GM18907 (cell line): ENCODE data around the gene MYO5A.
"Not testable (repeated sequence)": the region's sequence is repeated elsewhere in the genome, so short reads cannot be mapped to it uniquely, and the experiment has no call there.

Source experiments
- ATAC-seq: cut with Tn5 transposase; IDR thresholded peaks from one replicate; pipeline ENCODE4 v1.9.1; 2021; ENCODE audit warnings: mild to moderate bottlenecking, moderate library complexity; ENCODE audit not compliant: unreplicated experiment

Gene MYO5A

DNA sequence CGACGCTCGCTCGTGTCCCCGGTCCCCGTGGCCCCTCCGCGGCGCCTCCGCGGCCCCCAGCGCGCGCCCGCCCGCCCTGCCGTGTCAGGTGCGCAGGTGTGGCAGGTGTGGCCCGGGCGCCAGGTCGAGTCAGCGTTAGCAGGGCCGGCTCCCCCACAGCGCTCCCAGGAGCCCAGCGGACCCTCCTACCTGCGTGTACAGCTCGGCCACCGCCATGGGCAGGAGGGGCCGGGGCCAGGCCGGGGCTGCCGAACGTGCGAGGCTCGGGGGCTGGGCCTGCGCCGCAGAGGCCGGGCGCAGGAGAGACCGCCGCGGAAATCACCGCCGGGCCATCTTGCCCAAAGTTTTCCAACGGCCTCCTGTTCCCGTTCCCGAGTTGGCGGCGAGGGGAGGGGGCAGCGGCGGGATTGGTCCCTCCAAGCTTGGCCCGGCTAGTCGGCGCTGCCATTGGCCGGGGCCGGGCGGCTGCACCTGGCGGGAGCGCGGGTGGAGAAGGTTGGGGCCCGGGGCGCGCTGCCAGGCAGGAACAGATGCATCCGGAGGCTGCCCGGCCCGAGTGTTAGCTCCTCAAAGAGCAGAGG, 233.2 kb downstream of the MYO5A start, which contains the start of gene MYO5C:
Gene MYO5C, minus strand, starts transcription at position 384 of the 581 bp plus-strand sequence. Its CDS starts 168 bp downstream, at position 216.
- no peak for ATAC-seq

DNA sequence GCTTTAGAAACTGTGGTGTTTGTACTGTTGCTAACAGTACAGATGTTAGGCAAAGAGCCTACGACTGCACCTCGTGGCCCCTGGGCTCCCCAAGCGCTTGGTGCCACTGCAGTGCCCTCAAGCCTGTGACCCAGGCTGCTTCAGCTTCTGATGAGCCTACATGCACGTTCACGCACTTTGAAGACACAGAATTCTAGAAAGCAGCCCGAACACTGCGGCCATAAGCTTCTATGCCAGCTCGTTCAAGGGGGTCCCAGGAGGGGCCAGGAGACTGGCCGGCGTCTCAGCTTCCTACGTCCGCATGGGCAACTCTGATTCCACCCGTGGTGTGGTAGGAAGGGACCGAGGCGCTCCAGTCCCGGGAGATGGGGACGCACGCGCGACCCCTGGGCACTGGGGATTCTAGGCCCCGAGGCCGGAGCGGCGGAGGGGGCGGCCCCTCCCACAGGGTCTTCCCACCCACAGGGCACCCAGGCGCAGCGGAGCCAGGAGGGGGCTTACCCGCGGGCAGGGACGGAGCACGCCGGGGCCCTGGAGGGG, 233.7 kb downstream of the MYO5A start:
- no peak for ATAC-seq

DNA sequence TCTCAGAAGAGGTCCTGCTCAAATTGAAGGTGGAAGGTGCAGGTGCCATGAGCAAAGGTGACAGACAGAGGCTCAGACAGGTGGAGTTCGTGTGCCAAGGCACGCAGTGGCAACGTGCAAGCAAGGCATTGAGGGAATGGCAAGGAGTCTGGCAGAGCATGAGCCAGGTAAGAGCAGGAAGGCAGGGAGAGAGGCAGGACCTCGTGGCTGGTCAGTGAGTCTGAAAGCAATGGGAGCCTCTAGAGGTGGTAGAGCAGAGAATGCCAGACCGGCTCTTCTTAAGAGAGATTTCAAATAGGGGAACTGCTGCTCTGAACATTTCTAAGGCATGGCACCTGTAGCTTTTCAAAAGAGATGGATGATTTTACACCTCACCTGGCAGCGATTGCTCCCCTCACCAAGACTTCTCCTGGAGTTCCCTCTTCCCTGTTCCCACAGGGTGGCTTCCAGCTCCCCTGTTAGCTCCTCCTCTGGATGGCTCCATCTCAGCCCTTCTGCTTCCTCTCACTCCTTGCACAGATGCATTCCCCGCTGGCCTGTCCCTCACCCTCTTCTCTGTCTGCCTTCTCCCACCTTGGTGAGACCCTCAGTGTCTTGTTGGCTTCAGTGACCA, 235.8 kb downstream of the MYO5A start:
- ATAC-seq: no peak

DNA sequence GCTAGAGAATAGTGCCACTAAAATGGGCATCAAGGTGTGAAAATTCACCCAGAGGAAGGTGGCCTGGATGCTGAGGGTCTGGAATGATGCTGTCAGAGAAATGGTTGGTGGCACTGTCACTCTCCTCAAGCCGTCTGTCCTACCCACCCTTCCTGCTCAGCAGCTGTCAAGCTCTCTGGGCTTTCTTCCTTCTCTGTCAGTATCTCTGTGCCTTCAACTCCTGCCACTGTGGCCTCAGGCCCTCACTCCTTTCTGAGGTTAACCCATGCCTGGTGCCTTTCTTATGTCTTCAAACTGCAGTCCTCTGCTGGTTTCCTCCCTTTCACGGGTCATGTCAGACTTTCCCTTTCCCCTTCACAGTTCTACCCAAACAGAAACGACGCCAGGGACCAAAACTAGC, 237.5 kb downstream of the MYO5A start:
- peak; percentile 53 for ATAC-seq

DNA sequence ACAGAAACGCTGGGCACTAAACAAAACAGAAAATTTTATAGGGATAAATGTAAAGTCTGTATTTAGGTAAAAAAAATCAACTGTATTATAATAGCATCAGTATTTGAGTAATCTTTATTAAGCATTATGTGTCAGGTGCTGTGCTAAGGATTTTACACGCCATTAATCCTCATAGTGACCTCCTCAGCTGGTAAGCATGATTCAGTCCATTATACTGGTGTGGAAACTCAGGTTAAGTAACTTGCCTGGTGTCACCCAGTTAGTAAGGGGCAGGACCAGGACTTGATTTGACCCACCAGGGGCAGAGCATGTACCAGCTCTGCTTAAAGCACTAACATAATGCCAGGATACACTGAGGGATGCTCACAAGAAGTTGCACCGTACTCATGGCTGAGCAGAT, 237.9 kb downstream of the MYO5A start:
- peak; percentile 7 for ATAC-seq

DNA sequence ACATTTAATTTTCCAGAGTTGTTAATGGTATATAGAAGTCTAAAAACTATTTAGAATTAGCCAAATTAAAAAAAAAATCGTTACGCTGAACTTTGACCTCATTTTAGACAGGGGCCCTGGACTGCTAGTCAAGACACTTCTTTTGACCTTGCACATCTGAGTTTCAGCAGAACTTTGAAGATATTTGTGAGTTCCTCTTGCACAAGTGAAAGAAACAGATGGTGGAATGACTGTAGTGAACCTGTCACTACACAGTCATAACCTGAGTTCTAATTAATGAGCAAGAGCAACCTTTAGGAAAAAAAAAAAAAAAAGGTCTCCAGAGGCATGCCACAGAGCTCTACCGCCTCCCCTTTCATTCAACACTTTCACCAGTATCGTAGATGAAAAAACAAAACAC, 238.4 kb downstream of the MYO5A start:
- ATAC-seq: peak; percentile 33

DNA sequence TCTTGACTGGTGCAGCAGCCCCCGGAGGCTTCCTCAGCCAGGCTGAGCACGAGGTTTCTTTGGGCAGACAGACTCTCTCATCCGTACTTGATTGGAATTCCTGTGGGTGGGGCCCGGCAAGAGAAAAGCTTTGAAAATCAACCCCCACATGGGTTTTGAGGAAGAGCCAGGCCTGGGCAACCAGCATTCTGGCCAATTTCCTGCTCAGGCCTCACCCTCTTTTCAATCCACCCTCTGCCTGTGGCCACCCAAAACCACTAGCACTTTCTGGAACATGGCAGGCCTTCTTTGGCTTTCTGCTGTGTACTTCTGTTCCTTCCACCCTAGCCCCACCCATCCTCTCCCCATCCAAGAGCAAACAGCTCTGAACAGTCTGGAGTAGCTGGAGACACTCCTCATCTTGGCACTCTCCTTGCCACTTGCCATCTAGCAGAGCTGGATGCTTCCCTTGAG, 239.0 kb downstream of the MYO5A start:
- ATAC-seq: no peak

DNA sequence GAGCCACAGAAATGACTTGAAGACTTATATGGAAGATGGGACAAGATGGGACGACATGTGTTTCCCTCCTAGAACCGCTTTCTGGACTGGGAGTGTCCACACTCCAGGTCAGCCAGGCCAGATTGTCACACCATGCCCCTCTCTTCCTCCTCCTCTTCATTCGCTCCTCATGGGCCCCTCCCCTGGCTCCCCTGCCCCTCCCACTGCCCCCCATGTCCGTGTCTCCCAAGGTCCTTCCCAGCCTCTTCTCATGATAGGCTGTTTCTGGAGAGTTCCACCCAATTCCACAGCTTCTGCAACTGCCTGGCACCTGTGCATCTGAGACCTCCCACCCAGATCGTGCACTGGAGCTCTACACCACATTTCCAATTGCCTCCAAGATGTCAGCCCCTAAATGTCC, 239.7 kb downstream of the MYO5A start:
- ATAC-seq: no peak

DNA sequence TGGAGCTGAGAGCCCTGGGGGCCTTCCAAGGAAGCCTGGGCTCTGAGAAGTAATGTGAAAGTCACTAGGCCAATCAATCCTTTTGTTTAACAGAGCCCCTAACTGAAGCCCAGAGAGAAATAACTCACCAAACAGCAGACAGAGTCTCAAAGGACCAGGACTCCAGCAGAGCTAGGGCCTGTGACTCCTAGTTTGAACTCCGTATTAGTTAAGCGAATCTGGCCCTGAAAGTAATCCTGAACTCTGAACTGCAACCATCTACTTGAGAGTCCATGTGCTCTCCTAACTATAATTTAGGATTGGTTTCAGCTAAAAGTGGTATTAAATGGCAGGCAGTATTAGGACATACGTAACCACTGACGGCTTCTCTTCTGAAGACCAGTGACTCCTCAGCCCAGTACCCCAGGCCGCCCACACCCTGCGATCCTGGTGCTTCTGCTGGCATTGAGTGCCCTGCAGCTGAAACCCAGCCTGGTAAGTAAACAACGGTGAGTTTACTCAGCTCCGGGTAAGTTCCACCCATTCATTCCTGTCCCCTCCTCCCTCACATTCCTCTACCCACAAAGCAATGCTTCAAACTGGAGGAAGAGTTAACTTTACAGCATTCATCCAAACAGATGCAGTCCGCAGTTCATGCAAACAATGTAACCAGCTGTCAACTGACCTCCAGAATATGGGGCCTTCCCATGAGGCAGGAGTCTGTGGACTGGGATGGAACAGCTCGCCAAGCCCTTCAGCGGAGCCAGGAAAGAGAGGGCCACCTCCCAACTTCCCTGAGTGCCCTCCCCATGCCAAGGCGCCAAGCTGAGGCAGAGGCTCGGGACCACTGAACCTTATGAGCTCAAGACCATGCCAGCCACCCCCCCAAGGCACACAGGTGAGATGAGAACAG, 240.4 kb downstream of the MYO5A start:
- ATAC-seq: no peak

DNA sequence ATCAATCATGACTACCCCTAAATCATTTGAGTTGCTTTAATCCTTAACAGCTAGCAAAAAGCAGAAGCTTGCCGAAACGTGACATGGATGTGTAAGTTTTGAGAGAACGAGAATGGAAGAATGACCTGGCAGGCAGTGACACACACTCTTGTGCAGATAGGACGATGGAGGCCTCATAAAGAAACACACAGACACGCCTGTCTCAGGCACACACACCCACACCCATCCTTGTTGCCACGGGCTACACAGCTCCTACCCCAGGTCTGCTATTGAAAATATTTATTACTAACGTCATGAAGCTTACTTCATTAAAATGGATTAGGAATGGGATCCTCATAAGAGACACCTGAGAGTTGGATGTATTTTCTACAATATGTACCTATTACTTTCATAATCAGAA, 241.6 kb downstream of the MYO5A start:
- ATAC-seq: no peak

DNA sequence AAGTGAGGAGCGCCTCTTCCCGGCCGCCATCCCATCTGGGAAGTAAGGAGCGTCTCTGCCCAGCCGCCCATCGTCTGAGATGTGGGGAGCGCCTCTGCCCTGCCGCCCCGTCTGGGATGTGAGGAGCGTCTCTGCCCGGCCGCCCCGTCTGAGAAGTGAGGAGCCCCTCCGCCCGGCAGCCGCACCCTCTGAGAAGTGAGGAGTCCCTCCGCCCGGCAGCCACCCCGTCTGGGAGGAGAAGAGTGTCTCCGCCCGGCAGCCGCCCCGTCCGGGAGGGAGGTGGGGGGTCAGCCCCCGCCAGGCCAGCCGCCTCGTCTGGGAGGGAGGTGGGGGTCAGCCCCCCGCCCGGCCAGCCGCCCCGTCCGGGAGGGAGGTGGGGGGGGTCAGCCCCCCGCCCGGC, 242.7 kb downstream of the MYO5A start:
- ATAC-seq: not testable (repeated sequence)

DNA sequence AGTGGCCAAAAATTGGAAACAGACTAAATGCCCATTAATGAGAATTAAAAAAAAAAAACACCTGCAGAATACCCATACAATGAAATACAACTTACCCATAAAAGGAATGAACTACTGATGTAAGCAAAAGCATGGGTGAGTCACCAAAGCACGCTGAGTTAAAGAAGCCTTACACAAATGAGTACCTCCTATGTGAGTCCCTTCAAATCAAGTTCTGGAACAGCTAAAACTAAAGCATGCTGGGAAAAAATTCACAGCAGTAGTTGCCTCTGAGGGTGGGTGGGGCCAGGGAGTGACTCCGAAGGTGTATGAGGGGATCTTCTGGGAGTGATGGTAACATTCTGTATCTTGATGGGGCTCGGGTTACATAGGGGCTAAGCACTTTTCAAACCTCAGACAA, 244.5 kb downstream of the MYO5A start:
- no peak for ATAC-seq

DNA sequence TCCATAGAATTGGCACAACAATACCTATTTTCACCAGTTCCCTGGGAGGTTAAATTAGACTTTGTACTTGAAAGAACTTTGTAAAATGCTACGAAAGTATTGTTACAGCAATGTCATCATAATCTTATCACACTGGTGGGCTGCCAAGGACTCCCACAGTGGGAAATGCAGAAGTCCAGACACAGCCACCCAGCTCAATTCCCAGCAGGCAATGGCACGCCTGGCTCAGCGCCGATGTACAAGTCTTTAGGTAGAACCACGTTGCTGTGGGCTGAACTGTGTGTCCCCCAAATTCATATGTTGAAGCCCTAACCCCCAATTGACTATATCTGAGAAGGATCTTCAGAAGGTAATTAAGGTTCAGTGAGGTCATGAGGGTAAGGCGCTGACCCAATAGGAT, 245.4 kb downstream of the MYO5A start:
- ATAC-seq: no peak

DNA sequence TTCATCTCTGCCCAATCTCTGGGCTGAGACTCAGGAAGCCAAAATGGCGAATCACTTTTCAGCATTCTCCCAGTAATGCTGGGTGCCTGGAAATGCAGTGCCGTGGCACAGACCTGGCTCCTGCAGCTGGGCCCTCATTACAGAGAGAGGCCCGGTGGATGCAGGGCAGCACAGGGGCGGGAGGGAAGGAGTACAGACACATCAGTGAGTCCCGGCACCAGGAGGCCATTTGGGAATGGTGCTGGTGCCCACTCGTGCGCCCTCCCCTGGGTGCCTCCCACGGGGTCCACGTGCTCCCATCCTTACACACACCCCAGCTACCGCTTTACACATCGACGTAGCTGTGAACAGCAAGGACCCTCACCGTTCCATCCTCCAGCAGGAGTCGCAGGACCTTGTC, 246.3 kb downstream of the MYO5A start:
- ATAC-seq: no peak

DNA sequence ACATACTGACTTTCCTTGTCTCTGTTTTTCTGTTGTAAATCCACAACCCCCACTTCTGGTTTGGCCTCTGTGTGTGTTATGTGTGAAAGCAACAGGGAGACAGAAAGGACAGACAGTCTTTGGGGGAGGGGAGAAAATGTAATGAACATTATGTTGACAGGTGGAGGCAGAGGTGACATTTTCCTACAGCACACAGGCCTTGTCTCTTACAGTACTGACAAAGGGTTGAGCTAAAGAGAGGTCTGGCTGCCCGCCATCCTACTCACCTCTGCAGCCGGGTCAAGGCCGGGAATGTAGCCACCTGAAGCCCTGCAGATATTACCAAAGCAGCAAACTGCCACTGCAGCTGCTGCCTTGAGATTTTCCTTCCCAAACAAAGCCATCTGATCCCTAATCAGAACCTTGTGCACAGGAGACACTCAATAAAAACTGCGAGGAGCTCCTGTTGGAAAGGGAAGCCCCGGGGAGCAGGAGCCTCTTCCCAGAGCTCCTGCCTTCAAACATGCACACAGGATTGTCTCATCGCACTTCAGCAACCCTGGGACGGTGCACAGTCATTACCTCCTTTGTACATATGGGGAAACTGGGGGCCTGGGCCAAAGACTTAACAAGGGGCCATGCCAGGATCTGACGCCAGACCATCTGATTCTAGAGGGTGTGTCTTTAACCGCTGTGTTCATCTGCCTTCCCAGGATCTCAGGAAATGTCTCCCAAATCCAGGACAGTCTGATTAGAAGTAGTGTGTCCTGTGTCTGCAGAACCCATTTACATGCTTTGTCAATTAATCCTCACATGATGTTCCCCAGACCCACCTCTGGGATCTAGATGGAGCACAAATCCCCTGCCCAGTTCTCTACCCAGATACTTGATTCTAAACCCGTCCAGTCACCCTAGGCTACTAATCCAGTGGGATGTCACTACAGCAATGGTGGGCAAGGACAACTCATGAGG, 247.3 kb downstream of the MYO5A start:
- no peak for ATAC-seq

DNA sequence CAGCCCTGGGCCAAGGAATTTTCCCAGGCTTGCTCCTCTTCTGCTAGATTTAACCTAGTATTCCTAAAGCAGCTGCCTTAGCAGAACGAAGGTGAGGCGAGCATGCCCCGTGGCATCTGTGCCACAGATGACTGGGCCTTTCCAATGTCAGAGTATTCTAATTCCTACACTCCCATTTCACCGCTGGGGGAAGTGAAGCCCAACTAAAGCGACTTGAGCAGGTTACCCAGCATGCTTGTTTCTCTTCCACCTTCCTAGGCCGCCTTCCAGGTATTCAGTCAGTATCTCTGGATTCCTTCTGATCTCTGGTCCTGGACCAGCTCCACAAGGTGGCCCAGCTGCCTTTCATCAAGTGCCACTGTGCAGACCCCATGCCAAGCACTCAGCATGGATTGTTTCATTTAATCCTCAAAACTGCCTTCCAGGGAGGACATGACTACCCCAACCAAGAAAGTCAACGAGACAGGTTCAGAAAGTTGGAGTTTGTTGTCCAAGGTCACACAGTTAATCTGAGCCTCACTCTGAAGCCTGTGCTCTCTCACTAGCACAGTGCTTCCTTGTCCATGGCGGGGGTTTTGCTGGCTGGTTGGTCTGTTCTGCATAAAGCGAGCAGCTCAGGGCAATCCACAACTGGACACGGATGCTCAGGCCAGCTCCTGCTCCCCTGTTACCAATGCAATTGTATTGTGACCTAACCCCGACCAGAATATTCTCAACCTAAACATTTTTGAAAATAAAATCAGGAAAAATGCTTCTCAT, 248.2 kb downstream of the MYO5A start:
- ATAC-seq: no peak

DNA sequence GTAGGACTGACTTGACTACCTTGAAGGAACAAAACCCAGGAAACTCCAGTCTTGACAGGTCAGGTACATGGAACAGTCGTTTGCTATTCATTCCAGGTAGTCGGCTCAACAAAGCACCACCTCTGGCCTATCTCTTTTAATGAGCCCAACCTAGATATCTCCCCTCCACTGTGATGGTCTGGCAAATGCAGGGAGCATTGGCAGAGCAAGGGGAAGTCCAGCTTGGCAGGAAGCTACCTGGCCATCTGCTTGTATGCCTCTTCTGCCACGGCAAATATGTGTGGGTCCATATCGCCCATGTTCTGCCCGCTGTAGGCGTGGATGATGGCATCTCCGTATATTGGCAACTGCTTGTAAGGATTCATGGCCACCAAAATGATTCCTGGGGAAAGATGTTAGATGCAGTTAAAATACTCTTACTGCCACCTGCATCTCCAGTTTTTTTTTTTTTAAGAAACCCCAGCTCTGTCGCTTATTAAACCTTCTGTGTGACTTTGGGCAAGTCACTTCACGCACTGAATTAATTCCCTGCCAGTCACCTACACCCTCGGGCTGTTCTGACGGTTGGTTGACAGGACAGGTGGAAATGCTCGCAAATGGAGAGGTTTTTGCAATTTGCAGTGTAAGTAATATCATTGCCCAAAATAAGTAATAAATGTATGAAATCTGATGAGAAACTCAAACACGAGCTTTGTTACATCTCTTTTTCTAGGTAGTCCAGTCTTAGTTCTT, 249.9 kb downstream of the MYO5A start:
- ATAC-seq: no peak

DNA sequence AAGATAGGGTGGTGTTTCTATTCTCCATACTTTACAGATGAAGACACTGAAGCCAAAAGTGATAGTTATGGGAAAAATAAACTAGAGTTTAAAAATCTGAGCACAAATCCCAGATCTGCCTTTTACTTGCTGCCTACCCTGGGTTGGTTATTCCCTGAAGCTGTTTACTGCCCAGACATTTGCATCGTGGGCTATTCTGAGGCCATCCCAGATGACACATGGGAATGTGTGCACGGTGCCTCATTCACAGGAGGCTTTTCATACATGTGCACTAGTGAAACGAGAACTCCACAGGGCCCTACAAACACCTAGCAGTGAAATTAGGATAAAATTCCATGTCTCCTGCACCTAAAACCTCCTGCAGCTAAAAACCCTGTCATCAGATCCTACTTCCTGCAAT, 250.5 kb downstream of the MYO5A start:
- no peak for ATAC-seq

DNA sequence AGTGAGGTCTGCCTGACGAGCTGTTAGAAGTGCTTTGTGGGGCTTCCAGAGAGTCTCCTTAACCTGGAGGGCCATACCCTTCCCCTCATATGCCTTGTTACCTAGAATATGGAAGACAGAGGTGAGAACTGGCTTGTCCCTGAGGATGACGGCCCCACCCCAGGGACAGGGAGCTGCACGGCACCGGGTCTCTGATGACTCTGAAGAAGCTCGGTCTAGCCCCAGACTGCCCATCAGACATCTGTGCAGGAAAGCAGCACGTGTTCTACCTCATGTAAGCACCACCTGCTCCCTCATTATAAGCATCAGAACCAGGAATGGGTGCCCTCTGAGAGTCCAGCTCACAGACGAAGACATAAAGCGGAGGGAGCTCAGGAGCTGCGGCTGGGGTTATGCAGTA, 251.1 kb downstream of the MYO5A start:
- no peak for ATAC-seq
